GM19193 (cell line): ENCODE measurements around the gene EFCAB12.

Source experiments
- POLR2A ChIP-seq: IDR thresholded peaks from 4 replicates; pipeline ENCODE4 v1.6.1; 2011; ENCODE audit not compliant: insufficient read depth, insufficient read length; ENCODE audit errors: extremely low read depth

EFCAB12 gene

GRCh38 chr3:129384594-129385323, 43.7 kb downstream of the EFCAB12 start:
- no peak for TF ChIP-seq POLR2A

GRCh38 chr3:129383292-129383860, 45.1 kb downstream of the EFCAB12 start:
- TF ChIP-seq POLR2A: no peak

GRCh38 chr3:129382366-129382765, 46.1 kb downstream of the EFCAB12 start:
- no peak for TF ChIP-seq POLR2A

GRCh38 chr3:129379582-129380358, 48.7 kb downstream of the EFCAB12 start:
- TF ChIP-seq POLR2A: no peak

GRCh38 chr3:129378949-129379348, 49.5 kb downstream of the EFCAB12 start:
- TF ChIP-seq POLR2A: no peak

GRCh38 chr3:129377615-129378014, 50.8 kb downstream of the EFCAB12 start:
- no peak for TF ChIP-seq POLR2A

GRCh38 chr3:129375099-129375498, 53.3 kb downstream of the EFCAB12 start:
- TF ChIP-seq POLR2A: no peak

- no peak for TF ChIP-seq POLR2A
Observed at GRCh38 chr3:129371041-129371826, 57.2 kb downstream of the EFCAB12 start.

- TF ChIP-seq POLR2A: no peak
Observed at GRCh38 chr3:129370248-129370964, 58.0 kb downstream of the EFCAB12 start.

GRCh38 chr3:129369711-129370110, 58.7 kb downstream of the EFCAB12 start:
- no peak for TF ChIP-seq POLR2A

GRCh38 chr3:129367821-129368220, 60.6 kb downstream of the EFCAB12 start:
- no peak for TF ChIP-seq POLR2A

- no peak for TF ChIP-seq POLR2A
Observed at GRCh38 chr3:129366312-129366831, 62.1 kb downstream of the EFCAB12 start.

- TF ChIP-seq POLR2A: no peak
Observed at GRCh38 chr3:129365296-129366136, 62.9 kb downstream of the EFCAB12 start.
